Transverse colon (tissue), 4 donors: ENCODE results near the gene THTPA. TPM values are rescaled to one million over a fixed set of nuclear protein-coding genes. Genes with fewer than 3 reads are reported as not detected.

ENCODE experiments used
- DNase-seq: peaks from one replicate; pipeline ENCODE4 v3.0.0-alpha.2; 2019
- H3K27ac ChIP-seq, 4 donors: fragments of 200-600 bp; sonication (generic); 2 replicates each; pipeline ENCODE4 v1.5.1; 2016 to 2018; ENCODE audit warnings: inconsistent platforms in 4 of 4
- H3K27me3 ChIP-seq: fragments of 200-600 bp; sonication (generic); 2 replicates; pipeline ENCODE4 v1.5.1; 2017; ENCODE audit warnings: inconsistent platforms
- H3K36me3 ChIP-seq, 4 donors: fragments of 200-600 bp; sonication (generic); 2 replicates each; pipeline ENCODE4 v1.5.1; 2017 to 2019; ENCODE audit warnings: inconsistent platforms in 4 of 4
- H3K4me1 ChIP-seq, 4 donors: fragments of 200-600 bp; sonication (generic); 2 replicates each; pipeline ENCODE4 v1.5.1; 2017 to 2020; ENCODE audit warnings: inconsistent platforms in 4 of 4
- H3K4me3 ChIP-seq, 4 donors: fragments of 200-600 bp; sonication (generic); 1 replicate in 1 of 4; 2 replicates in 3 of 4; pipeline versions ENCODE4 v1.5.1 to v1.6.1; 2017 to 2019; ENCODE audit warnings: inconsistent platforms in 4 of 4
- H3K9me3 ChIP-seq, 2 donors: fragments of 200-600 bp; sonication (generic); 2 replicates each; pipeline ENCODE4 v1.5.1; 2017 to 2019; ENCODE audit warnings: inconsistent platforms in 2 of 2
- CTCF ChIP-seq, 5 experiments: fragments of 200-600 bp in 3 of 5; fragments of 450-650 bp in 2 of 5; sonication (generic) in 3 of 5; IDR thresholded peaks; 1 replicate in 2 of 5; 2 replicates in 3 of 5; pipeline ENCODE4 v1.5.1; 2016 to 2017; ENCODE audit warnings: antibody characterized with exemption in 5 of 5, inconsistent platforms in 3 of 5, mild to moderate bottlenecking in 2 of 5, moderate library complexity in 1 of 5
- EP300 ChIP-seq: sonication (generic); formaldehyde crosslinking; IDR thresholded peaks from one replicate; pipeline ENCODE4 v1.6.1; 2017; ENCODE audit warnings: antibody characterized with exemption, low read depth
- POLR2A ChIP-seq: fragments of 450-650 bp; IDR thresholded peaks from one replicate; pipeline ENCODE4 v1.6.1; 2016; ENCODE audit warnings: antibody characterized with exemption, mild to moderate bottlenecking, moderate library complexity
- POLR2AphosphoS5 ChIP-seq, 3 donors: sonication (generic); formaldehyde crosslinking; IDR thresholded peaks; one replicate each; pipeline ENCODE4 v1.6.1; 2016; ENCODE audit warnings: antibody characterized with exemption in 3 of 3
- WGBS, 2 donors: methylation state at CpG; one replicate each; pipeline ENCODE4 v1.1.5; 2018; ENCODE audit warnings: low coverage in 1 of 2; 5-methylcytosine and 5-hydroxymethylcytosine counted together
- in situ Hi-C, 4 donors: fragments of 200-750 bp; cut with MboI; loops; one replicate each; pipeline versions ENCODE4 v1.15.0 to v1.15.1; 2017; ENCODE audit warnings: low sequenced_read_pairs in 3 of 4, low pct_ligation_motif_present in 1 of 4, low pct_unique_long_range_greater_than_20kb in 1 of 4
- intact Hi-C: fragments of 100-400 bp; cut with DNase I; formaldehyde crosslinking; loops from one replicate; pipeline ENCODE4 v1.15.1; 2023; ENCODE audit warnings: low total_unique reads
- total RNA-seq, 4 donors: library from RNA; depleted of rRNA; stranded (reverse); fragments of >200 nt; gene quantifications; one replicate each; pipeline ENCODE4 v1.1.0, GENCODE V29; 2016

The THTPA gene
- total RNA-seq, 4 donors from 2014 or later, result 6.8 to 34.0 (median 26.0) TPM

- intact Hi-C loops (no loop called here), in situ Hi-C loops (loop anchor here in 2 of 4 donors (25.0 kb wide), 1 partner anchor 236 kb away; no protein-coding TSS in a partner anchor)
- Histone ChIP-seq H3K4me1 (peaks cover 4 to 19% (median 18%) of the 10 kb centered on the region in 4 donors), H3K27ac (no peak overlapping the region), H3K36me3 (no peaks in the 10 kb centered on the region), H3K9me3 (no peaks in the 10 kb centered on the region), H3K4me3 (no peak overlapping the region), H3K27me3 (peaks cover 46% of the 10 kb centered on the region)
- TF ChIP-seq POLR2AphosphoS5 (IDR thresholded peaks at IDR 0.05) (no peak), POLR2A (no peak), CTCF (IDR thresholded peaks at IDR 0.05) (no peak), EP300 (no peak)
- WGBS, 2 donors, result 61 to 66% methylated on average over 2 to 5 of the region's 5 CpGs
- no peak for DNase-seq
Observed at GRCh38 chr14:23573384-23574015, 17.4 kb downstream of the THTPA start.

GRCh38 chr14:23577004-23577681, 21.1 kb downstream of the THTPA start:
- Histone ChIP-seq H3K4me3 (peak overlapping the region in 2 of 4 donors; percentile 11 to 40), H3K36me3 (no peaks in the 10 kb centered on the region), H3K27me3 (peaks cover 60% of the 10 kb centered on the region), H3K9me3 (no peaks in the 10 kb centered on the region), H3K4me1 (peaks cover 4 to 19% (median 18%) of the 10 kb centered on the region in 4 donors), H3K27ac (no peak overlapping the region)
- TF ChIP-seq POLR2AphosphoS5 (IDR thresholded peaks at IDR 0.05) (no peak), EP300 (no peak), CTCF (IDR thresholded peaks at IDR 0.05) (no peak), POLR2A (no peak)
- in situ Hi-C loops, result no loop called here
- 11% methylated on average over 46 of the region's 67 CpGs; no CpG with 5 or more reads in 1 of the 2 donors for WGBS, 2 donors
- DNase-seq, result no peak
- intact Hi-C loops, result no loop called here

- TF ChIP-seq CTCF (IDR thresholded peaks at IDR 0.05) (no peak), POLR2AphosphoS5 (IDR thresholded peaks at IDR 0.05) (no peak), POLR2A (no peak)
- in situ Hi-C loops, result no loop called here
- H3K9me3 ChIP-seq, result no peaks in the 10 kb centered on the region
- DNase-seq, result no peak
- peaks cover 4 to 19% (median 18%) of the 10 kb centered on the region in 4 donors for H3K4me1 ChIP-seq
- no peak overlapping the region for H3K27ac ChIP-seq
- peaks cover 67% of the 10 kb centered on the region for H3K27me3 ChIP-seq
- intact Hi-C loops, result no loop called here
- WGBS, 2 donors, result 0 to 9% methylated on average over 2 to 23 of the region's 24 CpGs
- H3K36me3 ChIP-seq, result no peaks in the 10 kb centered on the region
- H3K4me3 ChIP-seq, result peak overlapping the region in 1 of 4 donors; percentile 40
Observed at GRCh38 chr14:23577710-23578392, 21.8 kb downstream of the THTPA start.
